ENCODE measurements around the gene TNK2. TPM values are rescaled to one million over a fixed set of nuclear protein-coding genes. Genes with fewer than 3 reads are reported as not detected.

TNK2 gene
- total and polyA plus RNA-seq, 2 donors (not counting 3 experiments of a cell fraction or from before 2014, with no cell fraction given): 18.6 to 71.6 TPM

- H3K9ac ChIP-seq (replicated peaks; ENCODE audit: extremely low read depth, insufficient read depth, low read length): no peak overlapping the region
- H4K20me1 ChIP-seq (replicated peaks; ENCODE audit: control insufficient read depth, extremely low read depth, insufficient read depth, low read length): no peaks in the 10 kb centered on the region
- no peaks in the 10 kb centered on the region for H3K79me2 ChIP-seq (ENCODE audit: control insufficient read depth, insufficient read depth, low read length)
- no TSS peak for BruUV-seq (replicated peaks)
- no peak for FAIRE-seq
- no peaks in the 10 kb centered on the region for H3K9me3 ChIP-seq (replicated peaks; ENCODE audit: control insufficient read depth, insufficient read depth, low read length)
- no peaks in the 10 kb centered on the region for H3K9me1 ChIP-seq (replicated peaks; ENCODE audit: control insufficient read depth, extremely low read depth, insufficient read depth, low read length)
- no peaks in the 10 kb centered on the region for H3K4me1 ChIP-seq (ENCODE audit: control insufficient read depth, extremely low read depth, insufficient read depth, low read length)
- dilution Hi-C loops (cut with MboI; ENCODE audit: extremely low pct_ligation_motif_present, low sequenced_read_pairs) (no loop called here), intact Hi-C loops (cut with micrococcal nuclease) (no loop called here)
- H3K27me3 ChIP-seq (ENCODE audit: control insufficient read depth in 2 of 2, insufficient read depth in 2 of 2, low read length in 2 of 2): peaks cover 2 to 11% of the 10 kb centered on the region in 2 experiments
- TF ChIP-seq FOS (IDR thresholded peaks at IDR 0.05; ENCODE audit: borderline replicate concordance, insufficient read depth, low read length) (no peak), JUN (IDR thresholded peaks at IDR 0.05; ENCODE audit: borderline replicate concordance, insufficient read depth, insufficient read length, low read depth) (no peak), POLR2A (IDR thresholded peaks at IDR 0.05; ENCODE audit: low read depth, low read length) (no peak), EZH2 (IDR thresholded peaks at IDR 0.05; ENCODE audit: borderline replicate concordance, low read depth, low read length, severe bottlenecking) (no peak), POLR2AphosphoS5 (IDR thresholded peaks at IDR 0.05; ENCODE audit: insufficient read depth, low read depth, low read length) (no peak), MYC (IDR thresholded peaks at IDR 0.05; ENCODE audit: low read depth, low read length) (no peak), MAX (IDR thresholded peaks at IDR 0.05; ENCODE audit: insufficient read depth, insufficient read length) (no peak), GATA2 (IDR thresholded peaks at IDR 0.05; ENCODE audit: insufficient read depth, insufficient read length, low read depth, low read length) (no peak)
- TF ChIP-seq, protein P1, sequence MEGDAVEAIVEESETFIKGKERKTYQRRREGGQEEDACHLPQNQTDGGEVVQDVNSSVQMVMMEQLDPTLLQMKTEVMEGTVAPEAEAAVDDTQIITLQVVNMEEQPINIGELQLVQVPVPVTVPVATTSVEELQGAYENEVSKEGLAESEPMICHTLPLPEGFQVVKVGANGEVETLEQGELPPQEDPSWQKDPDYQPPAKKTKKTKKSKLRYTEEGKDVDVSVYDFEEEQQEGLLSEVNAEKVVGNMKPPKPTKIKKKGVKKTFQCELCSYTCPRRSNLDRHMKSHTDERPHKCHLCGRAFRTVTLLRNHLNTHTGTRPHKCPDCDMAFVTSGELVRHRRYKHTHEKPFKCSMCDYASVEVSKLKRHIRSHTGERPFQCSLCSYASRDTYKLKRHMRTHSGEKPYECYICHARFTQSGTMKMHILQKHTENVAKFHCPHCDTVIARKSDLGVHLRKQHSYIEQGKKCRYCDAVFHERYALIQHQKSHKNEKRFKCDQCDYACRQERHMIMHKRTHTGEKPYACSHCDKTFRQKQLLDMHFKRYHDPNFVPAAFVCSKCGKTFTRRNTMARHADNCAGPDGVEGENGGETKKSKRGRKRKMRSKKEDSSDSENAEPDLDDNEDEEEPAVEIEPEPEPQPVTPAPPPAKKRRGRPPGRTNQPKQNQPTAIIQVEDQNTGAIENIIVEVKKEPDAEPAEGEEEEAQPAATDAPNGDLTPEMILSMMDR (IDR thresholded peaks at IDR 0.05; ENCODE audit: extremely low read depth in 1 of 2, insufficient read depth in 1 of 2, low read depth in 1 of 2, low read length in 2 of 2): no peak
- no peak overlapping the region for H3K4me3 ChIP-seq (replicated peaks in 1 of 3; ENCODE audit: insufficient read depth in 1 of 3, low read depth in 1 of 3, low read length in 3 of 3)
- no peak overlapping the region for H3K4me2 ChIP-seq (ENCODE audit: insufficient read depth, low read length)
- no peak overlapping the region for H2AFZ ChIP-seq (ENCODE audit: low read depth, low read length)
- no peak overlapping the region for H3K27ac ChIP-seq (ENCODE audit: insufficient read depth, low read depth, low read length)
- H3K36me3 ChIP-seq (ENCODE audit: control insufficient read depth in 2 of 2, extremely low read depth in 1 of 2, insufficient read depth in 2 of 2, low read length in 2 of 2): no peaks in the 10 kb centered on the region
- POLR2A ChIA-PET: no interaction called here
- CTCF ChIA-PET: interaction anchor here (1.8 kb wide), 1 partner anchor 14 kb away, joined by 11 read pairs; no protein-coding TSS in a partner anchor
- DNase-seq (ENCODE audit: low read depth, low spot score): no peak
Measured at GRCh38 chr3:195836476-195837135, 71.7 kb downstream of the TNK2 start.

Data from endothelial cell of umbilical vein (primary cell).